Gastrocnemius medialis (tissue), 4 donors: ENCODE results near the gene VSIG8.

Source experiments
- CTCF ChIP-seq, 5 experiments: fragments of 450-650 bp in 3 of 5; fragments of 200-600 bp in 2 of 5; sonication (generic) in 2 of 5; IDR thresholded peaks in 4 of 5; conservative IDR thresholded peaks in 1 of 5; 1 replicate in 4 of 5; 2 replicates in 1 of 5; pipeline ENCODE4 v1.5.1; 2016 to 2019; ENCODE audit warnings: antibody characterized with exemption in 5 of 5, mild to moderate bottlenecking in 3 of 5, moderate library complexity in 3 of 5
- POLR2A ChIP-seq, 2 donors: fragments of 450-650 bp; IDR thresholded peaks; one replicate each; pipeline ENCODE4 v1.6.1; 2017; ENCODE audit warnings: antibody characterized with exemption in 2 of 2, mild to moderate bottlenecking in 2 of 2, moderate library complexity in 2 of 2

- no peak for TF ChIP-seq CTCF (IDR thresholded peaks at IDR 0.05 in 4 of 5, conservative IDR thresholded peaks at IDR 0.05 in 1 of 5)
- TF ChIP-seq POLR2A (IDR thresholded peaks at IDR 0.05) = no peak
Measured at GRCh38 chr1:159900755-159901360, 38.4 kb upstream of the VSIG8 start.
